Panc1 (cell line): ENCODE results near the gene ATG16L2. TPM values are rescaled to one million over a fixed set of nuclear protein-coding genes. Genes with fewer than 3 reads are reported as not detected.

Experiments used
- ATAC-seq: fragments of 200-7000 bp; cut with Tn5 transposase; 2 replicates; pipeline ENCODE4 v1.9.1; 2020; ENCODE audit warnings: mild to moderate bottlenecking, moderate library complexity
- BruUV-seq: library from RNA; stranded (reverse); fragments of 400-500 nt; replicated peaks from 2 replicates; lab custom pipeline; 2021; lab: Mats Ljungman, UMichigan
- CTCF ChIA-PET: fragments of 300-600 bp; sonication (Branson Sonifier 250); formaldehyde crosslinking; loops from one replicate; lab custom pipeline; 2022; ENCODE audit warnings: antibody characterized with exemption; lab: Charles Lee
- POLR2A ChIA-PET: fragments of 300-600 bp; sonication (Branson Sonifier 250); formaldehyde crosslinking; loops from one replicate; lab custom pipeline; 2022; ENCODE audit warnings: antibody characterized with exemption; lab: Charles Lee
- DNase-seq: peaks from one replicate; pipeline ENCODE4 v3.0.0-alpha.2; 2010; ENCODE audit warnings: low read depth, low spot score
- H3K27ac ChIP-seq: 2 replicates; pipeline ENCODE4 v1.5.1; 2011; ENCODE audit warnings: mild to moderate bottlenecking, low read length, inconsistent platforms
- H3K27me3 ChIP-seq: fragments of 200-500 bp; sonication (Bioruptor generic); 2 replicates; pipeline ENCODE4 v1.6.0; 2014; ENCODE audit warnings: low read length, inconsistent platforms; ENCODE audit not compliant: control insufficient read depth, insufficient read depth
- H3K36me3 ChIP-seq: fragments of 200-500 bp; sonication (Bioruptor generic); 2 replicates; pipeline ENCODE4 v1.5.1; 2014; ENCODE audit warnings: inconsistent platforms, mild to moderate bottlenecking, low read length, moderate library complexity; ENCODE audit not compliant: control insufficient read depth, insufficient read depth
- H3K4me1 ChIP-seq: 2 replicates; pipeline ENCODE4 v1.5.1; 2011; ENCODE audit warnings: inconsistent platforms, mild to moderate bottlenecking, low read length, moderate library complexity; ENCODE audit not compliant: control insufficient read depth, insufficient read depth
- H3K4me3 ChIP-seq, 2 experiments: 2 replicates each; pipeline ENCODE4 v1.5.1; 2011 to 2012; ENCODE audit warnings: low read depth in 2 of 2, low read length in 2 of 2, mild to moderate bottlenecking in 2 of 2, inconsistent platforms in 1 of 2, moderate library complexity in 1 of 2
- H3K9me3 ChIP-seq: fragments of 200-500 bp; sonication (Bioruptor generic); 2 replicates; pipeline ENCODE4 v1.5.1; 2014; ENCODE audit warnings: low read depth, mild to moderate bottlenecking, inconsistent platforms, low read length, moderate library complexity; ENCODE audit not compliant: control insufficient read depth, insufficient read depth
- POLR2AphosphoS5 ChIP-seq: IDR thresholded peaks from 2 replicates; pipeline ENCODE4 v1.6.1; 2012; ENCODE audit warnings: mild to moderate bottlenecking, low read depth, low read length, moderate library complexity
- REST ChIP-seq, 2 experiments: IDR thresholded peaks; 2 replicates each; pipeline ENCODE4 v1.6.1; 2011 to 2012; ENCODE audit warnings: low read depth in 2 of 2, control low read depth in 1 of 2, low read length in 1 of 2, mild to moderate bottlenecking in 1 of 2, moderate library complexity in 1 of 2; ENCODE audit not compliant: insufficient read depth in 1 of 2
- SIN3A ChIP-seq: IDR thresholded peaks from 2 replicates; pipeline ENCODE4 v1.6.1; 2012; ENCODE audit warnings: low read depth, mild to moderate bottlenecking, low read length, moderate library complexity, borderline replicate concordance; ENCODE audit not compliant: insufficient read depth
- TCF7L2 ChIP-seq: IDR thresholded peaks from 2 replicates; pipeline ENCODE4 v1.6.1; 2011; ENCODE audit warnings: mild to moderate bottlenecking, low read depth, low read length, inconsistent platforms
- in situ Hi-C: cut with HindIII; loops from 2 replicates; pipeline ENCODE4 v1.10.0; 2016; ENCODE audit warnings: low sequenced_read_pairs, low pct_unique_long_range_greater_than_20kb
- intact Hi-C: fragments of 100-400 bp; cut with micrococcal nuclease; formaldehyde crosslinking; loops from one replicate; pipeline ENCODE4 v1.10.0; 2022; ENCODE audit not compliant: unreplicated experiment
- total RNA-seq: library from RNA; stranded (reverse); gene quantifications from one replicate; pipeline ENCODE4 v1.2.1, GENCODE V29; 2021; ENCODE audit not compliant: unreplicated experiment
- TF ChIP-seq, protein P1 (sequence below): fragments of 450-650 bp; IDR thresholded peaks from 2 replicates; pipeline ENCODE4 v1.5.1; 2017; ENCODE audit warnings: mild to moderate bottlenecking

ATG16L2 gene
- total RNA-seq, 1 experiment from 2014 or later = 14.6 TPM

DNA sequence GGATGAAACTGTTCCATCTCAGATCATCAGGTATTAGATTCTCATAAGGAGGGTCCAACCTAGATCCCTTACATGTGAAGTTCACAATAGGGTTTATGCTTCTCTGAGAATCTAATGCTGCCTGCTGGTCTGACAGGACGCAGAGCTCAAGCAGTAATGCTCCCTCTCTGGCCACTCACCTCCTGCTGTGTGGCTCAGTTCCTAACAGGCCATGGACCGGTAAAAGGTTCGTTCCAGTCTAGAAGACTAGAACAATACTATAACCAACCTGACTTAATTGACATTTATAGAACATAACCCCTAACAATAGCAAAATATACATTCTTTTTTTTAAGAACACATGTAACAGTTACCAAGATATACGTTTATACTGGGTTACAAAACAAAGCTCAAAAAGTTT, 45.8 kb downstream of the ATG16L2 start:
- in situ Hi-C loops (no loop called here), intact Hi-C loops (no loop called here)
- Histone ChIP-seq H3K27ac (no peak overlapping the region), H3K9me3 (no peaks in the 10 kb centered on the region), H3K4me1 (no peaks in the 10 kb centered on the region), H3K36me3 (no peaks in the 10 kb centered on the region), H3K4me3 (no peak overlapping the region), H3K27me3 (no peaks in the 10 kb centered on the region)
- no peak for DNase-seq
- BruUV-seq = no TSS peak
- ATAC-seq = no peak
- TF ChIP-seq TCF7L2 (no peak), POLR2AphosphoS5 (no peak), REST (IDR thresholded peaks at IDR 0.05; ENCODE audit: insufficient read depth in 1 of 2, low read depth in 2 of 2, low read length in 1 of 2) (no peak), SIN3A (no peak)
- TF ChIP-seq, protein P1, sequence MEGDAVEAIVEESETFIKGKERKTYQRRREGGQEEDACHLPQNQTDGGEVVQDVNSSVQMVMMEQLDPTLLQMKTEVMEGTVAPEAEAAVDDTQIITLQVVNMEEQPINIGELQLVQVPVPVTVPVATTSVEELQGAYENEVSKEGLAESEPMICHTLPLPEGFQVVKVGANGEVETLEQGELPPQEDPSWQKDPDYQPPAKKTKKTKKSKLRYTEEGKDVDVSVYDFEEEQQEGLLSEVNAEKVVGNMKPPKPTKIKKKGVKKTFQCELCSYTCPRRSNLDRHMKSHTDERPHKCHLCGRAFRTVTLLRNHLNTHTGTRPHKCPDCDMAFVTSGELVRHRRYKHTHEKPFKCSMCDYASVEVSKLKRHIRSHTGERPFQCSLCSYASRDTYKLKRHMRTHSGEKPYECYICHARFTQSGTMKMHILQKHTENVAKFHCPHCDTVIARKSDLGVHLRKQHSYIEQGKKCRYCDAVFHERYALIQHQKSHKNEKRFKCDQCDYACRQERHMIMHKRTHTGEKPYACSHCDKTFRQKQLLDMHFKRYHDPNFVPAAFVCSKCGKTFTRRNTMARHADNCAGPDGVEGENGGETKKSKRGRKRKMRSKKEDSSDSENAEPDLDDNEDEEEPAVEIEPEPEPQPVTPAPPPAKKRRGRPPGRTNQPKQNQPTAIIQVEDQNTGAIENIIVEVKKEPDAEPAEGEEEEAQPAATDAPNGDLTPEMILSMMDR = no peak
- ChIA-PET POLR2A (no interaction called here), CTCF (no interaction called here)

GRCh38 chr11:72860592-72860991, 46.4 kb downstream of the ATG16L2 start:
- BruUV-seq = no TSS peak
- DNase-seq (no peak), ATAC-seq (no peak)
- ChIA-PET POLR2A (no interaction called here), CTCF (no interaction called here)
- Histone ChIP-seq H3K36me3 (no peaks in the 10 kb centered on the region), H3K9me3 (no peaks in the 10 kb centered on the region), H3K27ac (no peak overlapping the region), H3K4me3 (no peak overlapping the region), H3K27me3 (no peaks in the 10 kb centered on the region), H3K4me1 (no peaks in the 10 kb centered on the region)
- TF ChIP-seq REST (IDR thresholded peaks at IDR 0.05; ENCODE audit: insufficient read depth in 1 of 2, low read depth in 2 of 2, low read length in 1 of 2) = no peak
- no peak for TF ChIP-seq POLR2AphosphoS5
- no peak for TF ChIP-seq SIN3A
- intact Hi-C loops = no loop called here
- in situ Hi-C loops = no loop called here
